NCI-H2196 (cell line): Measurements from ENCODE around the gene ABCC6.
"Not testable (repeated sequence)": the region's sequence is repeated elsewhere in the genome, so short reads cannot be mapped to it uniquely, and the experiment has no call there.

Source experiments
- DNase-seq: peaks from one replicate; lab custom pipeline; 2025; ENCODE audit not compliant: unreplicated experiment; lab: John Stamatoyannopoulos, UW

ABCC6 gene

GRCh38 chr16:16190966-16191365 lies 32.3 kb downstream of the ABCC6 start:
- DNase-seq = not testable (repeated sequence)

GRCh38 chr16:16190546-16190945 lies 32.7 kb downstream of the ABCC6 start:
- no peak for DNase-seq

GRCh38 chr16:16189842-16190241 lies 33.5 kb downstream of the ABCC6 start:
- no peak for DNase-seq

GRCh38 chr16:16188827-16189226 lies 34.5 kb downstream of the ABCC6 start:
- DNase-seq = no peak

GRCh38 chr16:16186820-16187219 lies 36.5 kb downstream of the ABCC6 start:
- no peak for DNase-seq

- DNase-seq = no peak
Observed at GRCh38 chr16:16185095-16185494, 38.2 kb downstream of the ABCC6 start.

GRCh38 chr16:16184594-16184993 lies 38.7 kb downstream of the ABCC6 start:
- DNase-seq = no peak

GRCh38 chr16:16183562-16183961 lies 39.7 kb downstream of the ABCC6 start:
- no peak for DNase-seq

GRCh38 chr16:16182918-16183317 lies 40.4 kb downstream of the ABCC6 start:
- no peak for DNase-seq

GRCh38 chr16:16181748-16182147 lies 41.5 kb downstream of the ABCC6 start:
- not testable (repeated sequence) for DNase-seq

GRCh38 chr16:16178455-16179162 lies 44.7 kb downstream of the ABCC6 start:
- DNase-seq = no peak

GRCh38 chr16:16176328-16176727 lies 47.0 kb downstream of the ABCC6 start:
- no peak for DNase-seq

- DNase-seq = no peak
Observed at GRCh38 chr16:16175296-16175695, 48.0 kb downstream of the ABCC6 start.

GRCh38 chr16:16172991-16173390 lies 50.3 kb downstream of the ABCC6 start:
- DNase-seq = no peak

GRCh38 chr16:16171332-16171919 lies 51.9 kb downstream of the ABCC6 start:
- DNase-seq = no peak

- no peak for DNase-seq
Observed at GRCh38 chr16:16169615-16170014, 53.7 kb downstream of the ABCC6 start.

- no peak for DNase-seq
Observed at GRCh38 chr16:16168431-16168830, 54.9 kb downstream of the ABCC6 start.

GRCh38 chr16:16167927-16168326 lies 55.4 kb downstream of the ABCC6 start:
- DNase-seq = no peak

GRCh38 chr16:16166949-16167348 lies 56.3 kb downstream of the ABCC6 start:
- no peak for DNase-seq

GRCh38 chr16:16166085-16166484 lies 57.2 kb downstream of the ABCC6 start:
- DNase-seq = no peak

- no peak for DNase-seq
Observed at GRCh38 chr16:16164243-16164642, 59.1 kb downstream of the ABCC6 start.

- no peak for DNase-seq
Observed at GRCh38 chr16:16163571-16163970, 59.7 kb downstream of the ABCC6 start.

- no peak for DNase-seq
Observed at GRCh38 chr16:16163109-16163508, 60.2 kb downstream of the ABCC6 start.
